A673 (cell line): ENCODE results near the gene NFIB. TPM values are rescaled to one million over a fixed set of nuclear protein-coding genes. Genes with fewer than 3 reads are reported as not detected.

Experiments
- BruUV-seq: library from RNA; stranded (reverse); fragments of 400-500 nt; replicated peaks from 2 replicates; lab custom pipeline; 2021; lab: Mats Ljungman, UMichigan
- CTCF ChIA-PET: fragments of 300-600 bp; sonication (Branson Sonifier 250); formaldehyde crosslinking; loops from one replicate; lab custom pipeline; 2022; ENCODE audit warnings: antibody characterized with exemption; lab: Charles Lee
- POLR2A ChIA-PET: fragments of 300-600 bp; sonication (Branson Sonifier 250); formaldehyde crosslinking; loops from one replicate; lab custom pipeline; 2022; ENCODE audit warnings: antibody characterized with exemption; ENCODE audit not compliant: low non-redundant PET; lab: Charles Lee
- DNase-seq: peaks from one replicate; pipeline ENCODE4 v3.0.0-alpha.2; 2015; ENCODE audit warnings: low spot score
- H3K27ac ChIP-seq: fragments of 200-600 bp; sonication (generic); 2 replicates; pipeline ENCODE4 v1.5.1; 2016; ENCODE audit warnings: mixed run types, low read depth, mild to moderate bottlenecking, mixed read lengths, antibody characterized with exemption, low read length; ENCODE audit not compliant: poor library complexity, severe bottlenecking
- H3K27me3 ChIP-seq: fragments of 200-600 bp; sonication (generic); replicated peaks from 2 replicates; pipeline ENCODE4 v1.6.1; 2017; ENCODE audit warnings: mixed run types, low read depth, mild to moderate bottlenecking, mixed read lengths, antibody characterized with exemption, low read length; ENCODE audit not compliant: insufficient read depth, poor library complexity
- H3K36me3 ChIP-seq: fragments of 200-600 bp; sonication (generic); 2 replicates; pipeline ENCODE4 v1.6.1; 2016; ENCODE audit warnings: mixed run types, mild to moderate bottlenecking, mixed read lengths, antibody characterized with exemption, low read length; ENCODE audit not compliant: insufficient read depth, poor library complexity, severe bottlenecking
- H3K4me1 ChIP-seq: fragments of 200-600 bp; sonication (generic); 2 replicates; pipeline ENCODE4 v1.6.1; 2017; ENCODE audit warnings: mixed run types, mild to moderate bottlenecking, mixed read lengths, antibody characterized with exemption, low read length; ENCODE audit not compliant: insufficient read depth, poor library complexity, severe bottlenecking
- H3K4me3 ChIP-seq: fragments of 200-600 bp; sonication (generic); 2 replicates; pipeline ENCODE4 v1.5.1; 2016; ENCODE audit warnings: low read depth, mixed run types, mild to moderate bottlenecking, mixed read lengths, low read length; ENCODE audit not compliant: poor library complexity, severe bottlenecking
- H3K9me3 ChIP-seq: fragments of 200-600 bp; sonication (generic); 2 replicates; pipeline ENCODE4 v1.6.1; 2016; ENCODE audit warnings: mixed run types, low read depth, mild to moderate bottlenecking, mixed read lengths, antibody characterized with exemption, low read length; ENCODE audit not compliant: poor library complexity, severe bottlenecking
- CTCF ChIP-seq: fragments of 300-800, 200-600 bp; sonication (generic); conservative IDR thresholded peaks from 2 replicates; pipeline ENCODE4 v1.5.1; 2017; ENCODE audit warnings: low read depth, mild to moderate bottlenecking, antibody characterized with exemption, low read length, moderate library complexity, mixed read lengths
- EZH2 ChIP-seq: fragments of 200-600 bp; sonication (generic); IDR thresholded peaks from 2 replicates; pipeline ENCODE4 v1.6.1; 2017; ENCODE audit warnings: borderline replicate concordance, low read depth, mild to moderate bottlenecking, mixed read lengths, antibody characterized with exemption, low read length; ENCODE audit not compliant: poor library complexity, severe bottlenecking
- intact Hi-C: fragments of 100-400 bp; cut with micrococcal nuclease; formaldehyde crosslinking; loops from one replicate; pipeline ENCODE4 v1.10.0; 2022; ENCODE audit not compliant: unreplicated experiment
- total RNA-seq: library from RNA; stranded (reverse); gene quantifications from 2 replicates; pipeline ENCODE4 v1.2.3, GENCODE V29; 2021

Gene NFIB
- total RNA-seq, 1 experiment from 2014 or later: 41.2 TPM

- H3K27ac ChIP-seq: no peak overlapping the region
- POLR2A ChIA-PET: no interaction called here
- CTCF ChIA-PET: no interaction called here
- TF ChIP-seq CTCF: no peak
- no peak for TF ChIP-seq EZH2
- no peak overlapping the region for H3K4me3 ChIP-seq
- peaks cover 11% of the 10 kb centered on the region for H3K36me3 ChIP-seq
- H3K9me3 ChIP-seq: no peaks in the 10 kb centered on the region
- no TSS peak for BruUV-seq
- DNase-seq: no peak
- H3K27me3 ChIP-seq: no peaks in the 10 kb centered on the region
- peaks cover 14% of the 10 kb centered on the region for H3K4me1 ChIP-seq
- intact Hi-C loops: no loop called here
Observed at GRCh38 chr9:14301583-14302021, 12.3 kb downstream of the NFIB start.

GRCh38 chr9:14301006-14301405 lies 12.9 kb downstream of the NFIB start:
- H3K27ac ChIP-seq: no peak overlapping the region
- CTCF ChIA-PET: no interaction called here

GRCh38 chr9:14300588-14300987 lies 13.4 kb downstream of the NFIB start:
- intact Hi-C loops: no loop called here

More at GRCh38 chr9:14301006-14301405, 12.9 kb downstream of the NFIB start:
- Histone ChIP-seq H3K27me3 (no peaks in the 10 kb centered on the region), H3K4me1 (peaks cover 14% of the 10 kb centered on the region), H3K4me3 (no peak overlapping the region), H3K36me3 (peaks cover 5% of the 10 kb centered on the region), H3K9me3 (no peaks in the 10 kb centered on the region)
- intact Hi-C loops: no loop called here
- DNase-seq: no peak
- POLR2A ChIA-PET: no interaction called here
- TF ChIP-seq EZH2 (no peak), CTCF (no peak)
- no TSS peak for BruUV-seq

More at GRCh38 chr9:14300588-14300987, 13.4 kb downstream of the NFIB start:
- Histone ChIP-seq H3K27me3 (no peaks in the 10 kb centered on the region), H3K4me1 (peaks cover 14% of the 10 kb centered on the region), H3K4me3 (no peak overlapping the region), H3K9me3 (no peaks in the 10 kb centered on the region), H3K36me3 (peaks cover 3% of the 10 kb centered on the region), H3K27ac (no peak overlapping the region)
- no TSS peak for BruUV-seq
- no peak for DNase-seq
- TF ChIP-seq CTCF: no peak
- TF ChIP-seq EZH2: no peak
- POLR2A ChIA-PET: no interaction called here
- CTCF ChIA-PET: no interaction called here
